ENCODE results near the gene OCEL1.

The OCEL1 gene

GRCh38 chr19:17237747-17238706, 12.0 kb downstream of the OCEL1 start:
- Histone ChIP-seq H3K4me3 (ENCODE audit: severe bottlenecking) (no peak overlapping the region), H3K4me1 (ENCODE audit: insufficient read depth, poor library complexity, severe bottlenecking) (peaks cover 11% of the 10 kb centered on the region), H3K27me3 (ENCODE audit: insufficient read depth, poor library complexity, severe bottlenecking) (no peaks in the 10 kb centered on the region), H3K27ac (ENCODE audit: poor library complexity, severe bottlenecking) (peak overlapping the region; percentile 84), H3K9me3 (ENCODE audit: severe bottlenecking) (no peaks in the 10 kb centered on the region), H3K36me3 (ENCODE audit: low read depth) (peaks cover 58% of the 10 kb centered on the region)
- no peak for ATAC-seq (ENCODE audit: low read depth)
- no peak for DNase-seq (ENCODE audit: low spot score)
- no peak for TF ChIP-seq CTCF (IDR thresholded peaks at IDR 0.05; ENCODE audit: poor library complexity, severe bottlenecking)

GRCh38 chr19:17240062-17240752, 14.2 kb downstream of the OCEL1 start:
- H3K4me1 ChIP-seq (ENCODE audit: insufficient read depth, poor library complexity, severe bottlenecking) = peaks cover 7% of the 10 kb centered on the region
- ATAC-seq (ENCODE audit: low read depth) (no peak), DNase-seq (ENCODE audit: low spot score) (no peak)
- H3K27ac ChIP-seq (ENCODE audit: poor library complexity, severe bottlenecking) = no peak overlapping the region
- H3K27me3 ChIP-seq (ENCODE audit: insufficient read depth, poor library complexity, severe bottlenecking) = no peaks in the 10 kb centered on the region
- no peaks in the 10 kb centered on the region for H3K9me3 ChIP-seq (ENCODE audit: severe bottlenecking)
- peaks cover 39% of the 10 kb centered on the region for H3K36me3 ChIP-seq (ENCODE audit: low read depth)
- no peak for TF ChIP-seq CTCF (IDR thresholded peaks at IDR 0.05; ENCODE audit: poor library complexity, severe bottlenecking)
- H3K4me3 ChIP-seq (ENCODE audit: severe bottlenecking) = no peak overlapping the region

- Histone ChIP-seq H3K27me3 (ENCODE audit: insufficient read depth, poor library complexity, severe bottlenecking) (no peaks in the 10 kb centered on the region), H3K4me1 (ENCODE audit: insufficient read depth, poor library complexity, severe bottlenecking) (peaks cover 7% of the 10 kb centered on the region), H3K9me3 (ENCODE audit: severe bottlenecking) (no peaks in the 10 kb centered on the region), H3K4me3 (ENCODE audit: severe bottlenecking) (no peak overlapping the region), H3K36me3 (ENCODE audit: low read depth) (peaks cover 39% of the 10 kb centered on the region), H3K27ac (ENCODE audit: poor library complexity, severe bottlenecking) (peak overlapping the region; percentile 84)
- DNase-seq (ENCODE audit: low spot score) = no peak
- no peak for TF ChIP-seq CTCF (IDR thresholded peaks at IDR 0.05; ENCODE audit: poor library complexity, severe bottlenecking)
- ATAC-seq (ENCODE audit: low read depth) = no peak
These were observed 14.9 kb downstream of the OCEL1 start for GRCh38 chr19:17240826-17241399.

GRCh38 chr19:17242431-17243208, 16.6 kb downstream of the OCEL1 start:
- TF ChIP-seq CTCF (IDR thresholded peaks at IDR 0.05; ENCODE audit: poor library complexity, severe bottlenecking) = no peak
- Histone ChIP-seq H3K4me3 (ENCODE audit: severe bottlenecking) (no peak overlapping the region), H3K27me3 (ENCODE audit: insufficient read depth, poor library complexity, severe bottlenecking) (no peaks in the 10 kb centered on the region), H3K4me1 (ENCODE audit: insufficient read depth, poor library complexity, severe bottlenecking) (peaks cover 19% of the 10 kb centered on the region), H3K27ac (ENCODE audit: poor library complexity, severe bottlenecking) (peak overlapping the region; percentile 84), H3K9me3 (ENCODE audit: severe bottlenecking) (no peaks in the 10 kb centered on the region), H3K36me3 (ENCODE audit: low read depth) (peaks cover 37% of the 10 kb centered on the region)
- no peak for DNase-seq (ENCODE audit: low spot score)
- no peak for ATAC-seq (ENCODE audit: low read depth)
